HepG2 (cell line): ENCODE measurements around the gene DAZAP1. TPM values are rescaled to one million over a fixed set of nuclear protein-coding genes. Genes with fewer than 3 reads are reported as not detected.

Experiments used
- ATAC-seq: fragments of 200-7000 bp; cut with Tn5 transposase; 3 replicates; pipeline ENCODE4 v1.9.1; 2020; ENCODE audit warnings: mild to moderate bottlenecking, moderate library complexity
- BruUV-seq: library from RNA; stranded (reverse); fragments of 400-500 nt; replicated peaks from 2 replicates; lab custom pipeline; 2021; lab: Mats Ljungman, UMichigan
- CTCF ChIA-PET: fragments of 300-600 bp; formaldehyde crosslinking; extraction: SDS; loops from one replicate; lab custom pipeline; 2021; ENCODE audit warnings: low total read pairs, inconsistent platforms, low intra/inter-chr PET ratio; lab: Yijun Ruan, JAX
- POLR2A ChIA-PET: fragments of 350-600 bp; sonication (Branson Sonifier 250); formaldehyde crosslinking; loops from one replicate; lab custom pipeline; 2020; ENCODE audit warnings: antibody characterized with exemption, inconsistent platforms; lab: Yijun Ruan, JAX
- DNase-seq: peaks from one replicate; pipeline ENCODE4 v3.0.0-alpha.2; 2015; ENCODE audit warnings: low spot score
- FAIRE-seq: peaks from 3 replicates; lab custom pipeline; 2011; peaks lifted over from hg19 to GRCh38; lab: Jason Lieb, UNC
- H2AFZ ChIP-seq: one replicate; pipeline ENCODE4 v1.6.1; 2011; ENCODE audit warnings: low read length, inconsistent platforms
- H3K27ac ChIP-seq: fragments of 300-600 bp; 3 replicates; pipeline ENCODE4 v1.8.0; 2011; ENCODE audit warnings: mixed run types, mild to moderate bottlenecking, mixed read lengths, low read length, inconsistent platforms; ENCODE audit not compliant: insufficient read depth; ENCODE audit errors: extremely low read length
- H3K27me3 ChIP-seq, 2 experiments: fragments of 200-600 bp in 1 of 2; 2 replicates in 1 of 2; 3 replicates in 1 of 2; pipeline versions ENCODE4 v1.6.0 to v1.8.0; 2011; ENCODE audit warnings: low read length in 2 of 2, mild to moderate bottlenecking in 2 of 2, moderate library complexity in 2 of 2, inconsistent platforms in 1 of 2; ENCODE audit not compliant: insufficient read depth in 2 of 2, control insufficient read depth in 1 of 2
- H3K36me3 ChIP-seq, 2 experiments: fragments of 200-600 bp in 1 of 2; replicated peaks in 1 of 2; 2 replicates in 1 of 2; 3 replicates in 1 of 2; pipeline versions ENCODE4 v1.5.1 to v1.8.0; 2011; ENCODE audit warnings: low read length in 2 of 2, inconsistent platforms in 1 of 2; ENCODE audit not compliant: insufficient read depth in 2 of 2, control insufficient read depth in 1 of 2
- H3K4me1 ChIP-seq: 2 replicates; pipeline ENCODE4 v1.5.1; 2012; ENCODE audit warnings: low read length, inconsistent platforms; ENCODE audit not compliant: insufficient read depth
- H3K4me2 ChIP-seq: 2 replicates; pipeline ENCODE4 v1.6.0; 2011; ENCODE audit warnings: low read depth, low read length, inconsistent platforms
- H3K4me3 ChIP-seq, 3 experiments: fragments of 200-600 bp in 1 of 3; sonication (generic), shearing (Covaris generic) in 1 of 3; replicated peaks in 1 of 3; 2 replicates each; pipeline ENCODE4 v1.5.1; 2011 to 2016; ENCODE audit warnings: low read length in 3 of 3, inconsistent platforms in 2 of 3, low read depth in 2 of 3, mild to moderate bottlenecking in 2 of 3, control low read depth in 1 of 3, mixed read lengths in 1 of 3; ENCODE audit not compliant: insufficient read depth in 1 of 3
- H3K79me2 ChIP-seq: one replicate; pipeline ENCODE4 v1.6.1; 2011; ENCODE audit warnings: low read length, inconsistent platforms; ENCODE audit not compliant: insufficient read depth
- H3K9ac ChIP-seq: 2 replicates; pipeline ENCODE4 v1.6.0; 2011; ENCODE audit warnings: mild to moderate bottlenecking, low read depth, low read length, inconsistent platforms; ENCODE audit not compliant: insufficient read depth
- H3K9me3 ChIP-seq: 2 replicates; pipeline ENCODE4 v1.5.1; 2012; ENCODE audit warnings: mild to moderate bottlenecking, low read length
- H4K20me1 ChIP-seq: 2 replicates; pipeline ENCODE4 v1.6.0; 2011; ENCODE audit warnings: inconsistent platforms, mild to moderate bottlenecking, low read length, moderate library complexity; ENCODE audit not compliant: insufficient read depth
- AGO1 ChIP-seq: fragments of 200-400 bp; formaldehyde crosslinking; IDR thresholded peaks from 2 replicates; pipeline ENCODE4 v1.6.1; 2017; ENCODE audit warnings: mild to moderate bottlenecking, low read depth, low read length, moderate library complexity; ENCODE audit not compliant: poor library complexity, severe bottlenecking
- KMT2A ChIP-seq: sonication (generic); formaldehyde crosslinking; IDR thresholded peaks from 2 replicates; pipeline ENCODE4 v1.4.0; 2020; ENCODE audit warnings: missing genetic modification reagents
- PCBP2 ChIP-seq: fragments of 200-400 bp; formaldehyde crosslinking; optimal IDR thresholded peaks from 2 replicates; pipeline ENCODE3; 2018; ENCODE audit warnings: low read length, low read depth; ENCODE audit not compliant: poor library complexity, severe bottlenecking
- PPARG ChIP-seq: conservative IDR thresholded peaks from 2 replicates; pipeline ENCODE4 v1.6.1; 2016; ENCODE audit warnings: missing biosample characterization, missing genetic modification reagents
- ZNF24 ChIP-seq: fragments of 450-650 bp; IDR thresholded peaks from 2 replicates; pipeline ENCODE4 v1.6.1; 2017; ENCODE audit warnings: antibody characterized with exemption, mild to moderate bottlenecking
- ZNF547 ChIP-seq: sonication (generic); formaldehyde crosslinking; IDR thresholded peaks from 2 replicates; pipeline ENCODE4 v1.5.1; 2020; ENCODE audit warnings: mild to moderate bottlenecking, missing genetic modification reagents
- ZNF850 ChIP-seq: sonication (generic); formaldehyde crosslinking; conservative IDR thresholded peaks from 2 replicates; pipeline ENCODE4 v1.9.0; 2021; ENCODE audit warnings: mild to moderate bottlenecking, missing genetic modification reagents
- ZNF891 ChIP-seq: sonication (generic); formaldehyde crosslinking; IDR thresholded peaks from 2 replicates; pipeline ENCODE4 v1.5.0; 2020; ENCODE audit warnings: mild to moderate bottlenecking, missing genetic modification reagents
- whole genome bisulfite sequencing: methylation state at CpG from one replicate; pipeline ENCODE4 v1.1.6; 2017; ENCODE audit warnings: low lambda C conversion rate; 5-methylcytosine and 5-hydroxymethylcytosine counted together
- in situ Hi-C: cut with HindIII; loops from 2 replicates; pipeline ENCODE4 v1.10.0; 2017; ENCODE audit warnings: low pct_unique_long_range_greater_than_20kb; ENCODE audit not compliant: extremely low pct_ligation_motif_present
- intact Hi-C: fragments of 100-400 bp; cut with micrococcal nuclease; formaldehyde crosslinking; loops from one replicate; pipeline ENCODE4 v1.10.0; 2022; ENCODE audit not compliant: unreplicated experiment
- polyA plus RNA-seq, 8 experiments: library from polyadenylated mRNA; depleted of rRNA in 3 of 8; stranded (reverse) in 7 of 8; unstranded in 1 of 8; fragments of >200 nt; fragmentation: Illumina TruSeq in 4 of 8; extraction: Trizol in 4 of 8; gene quantifications; 2 replicates each; pipeline versions ENCODE4 v1.2.1 to v1.2.3, GENCODE V29; 2011 to 2016; ENCODE audit warnings: low read depth in 4 of 8, missing spikeins in 1 of 8, mixed read lengths in 1 of 8; ENCODE audit not compliant: insufficient read depth in 1 of 8
- total RNA-seq, 5 experiments: library from RNA; depleted of rRNA; stranded (reverse); fragments of >200 nt; fragmentation: Illumina TruSeq; extraction: Trizol; gene quantifications; 2 replicates each; pipeline ENCODE4 v1.2.3, GENCODE V29; 2016; ENCODE audit warnings: low read depth in 1 of 5
- TF ChIP-seq, protein P1 (sequence below): sonication (generic); formaldehyde crosslinking; IDR thresholded peaks from 2 replicates; pipeline ENCODE4 v1.4.0; 2020; ENCODE audit warnings: low read depth, mild to moderate bottlenecking, missing genetic modification reagents
- TF ChIP-seq, protein P2 (sequence below): sonication (generic); formaldehyde crosslinking; IDR thresholded peaks from 2 replicates; pipeline ENCODE4 v1.5.0; 2020; ENCODE audit warnings: missing genetic modification reagents

DAZAP1 gene
- total and polyA plus RNA-seq, 2 of the 13 experiments (the other 11 are each of a cell fraction or from before 2014, with no cell fraction given): 63.3 to 79.2 TPM

DNA sequence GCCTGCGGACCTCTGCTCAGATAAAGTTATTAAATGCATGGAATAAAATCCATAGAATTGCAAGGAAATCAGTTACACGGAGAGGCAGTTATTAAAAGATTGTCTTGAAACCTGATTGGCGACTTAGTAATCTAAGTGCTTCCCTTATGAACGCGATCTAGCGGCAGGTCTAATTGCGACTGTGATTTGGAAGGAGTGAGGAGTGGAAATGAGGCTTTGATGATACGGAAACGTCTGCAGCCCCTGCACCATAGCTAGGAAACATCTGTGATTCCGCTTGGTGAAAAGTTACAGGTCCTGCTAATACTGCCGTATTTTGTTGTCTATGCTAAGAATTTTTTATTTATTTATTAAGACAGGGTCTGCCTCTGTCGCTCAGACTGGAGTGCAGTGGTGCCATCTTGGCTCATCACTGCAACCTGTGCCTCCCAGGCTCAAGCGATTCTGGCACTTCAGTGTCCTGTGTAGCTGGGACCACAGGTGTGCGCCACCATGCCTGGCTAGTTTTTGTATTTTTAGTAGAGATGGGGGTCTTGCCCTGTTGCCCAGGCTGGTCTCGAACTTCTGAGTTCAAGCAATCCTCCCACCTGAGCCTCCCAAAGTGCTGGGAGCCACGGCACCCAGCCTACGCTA, 22.8 kb upstream of the DAZAP1 start:
- no peaks in the 10 kb centered on the region; a peak in 1 of 5 replicates for H3K27me3 ChIP-seq
- peak overlapping the region; percentile 73 for H3K27ac ChIP-seq
- intact Hi-C loops: no loop called here
- H3K36me3 ChIP-seq: peaks cover 7 to 15% of the 10 kb centered on the region in 2 experiments; a peak in 4 of 5 replicates
- DNase-seq: no peak
- no peak for ATAC-seq
- peak overlapping the region; percentile 73 to 95 (median 94) for H3K4me3 ChIP-seq
- ChIA-PET CTCF (no interaction called here), POLR2A (interaction anchor here (0.5 to 0.8 kb wide), 2 partner anchors 53 to 116 kb away, joined by 3 read pairs; partner anchors contain the start of gene CIRBP)
- H3K4me2 ChIP-seq: peak overlapping the region; percentile 80
- TF ChIP-seq PCBP2 (no peak), PPARG (CRISPR knock-in tag) (no peak), ZNF24 (no peak), ZNF891 (CRISPR knock-in tag) (no peak), KMT2A (CRISPR knock-in tag) (no peak), ZNF850 (CRISPR knock-in tag) (no peak), ZNF547 (CRISPR knock-in tag) (no peak; the same call in 1 of the 2 replicates), AGO1 (no peak)
- TF ChIP-seq, protein P1, sequence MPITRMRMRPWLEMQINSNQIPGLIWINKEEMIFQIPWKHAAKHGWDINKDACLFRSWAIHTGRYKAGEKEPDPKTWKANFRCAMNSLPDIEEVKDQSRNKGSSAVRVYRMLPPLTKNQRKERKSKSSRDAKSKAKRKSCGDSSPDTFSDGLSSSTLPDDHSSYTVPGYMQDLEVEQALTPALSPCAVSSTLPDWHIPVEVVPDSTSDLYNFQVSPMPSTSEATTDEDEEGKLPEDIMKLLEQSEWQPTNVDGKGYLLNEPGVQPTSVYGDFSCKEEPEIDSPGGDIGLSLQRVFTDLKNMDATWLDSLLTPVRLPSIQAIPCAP (CRISPR knock-in tag): no peak
- TF ChIP-seq, protein P2, sequence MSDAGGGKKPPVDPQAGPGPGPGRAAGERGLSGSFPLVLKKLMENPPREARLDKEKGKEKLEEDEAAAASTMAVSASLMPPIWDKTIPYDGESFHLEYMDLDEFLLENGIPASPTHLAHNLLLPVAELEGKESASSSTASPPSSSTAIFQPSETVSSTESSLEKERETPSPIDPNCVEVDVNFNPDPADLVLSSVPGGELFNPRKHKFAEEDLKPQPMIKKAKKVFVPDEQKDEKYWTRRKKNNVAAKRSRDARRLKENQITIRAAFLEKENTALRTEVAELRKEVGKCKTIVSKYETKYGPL (CRISPR knock-in tag): no peak
- in situ Hi-C loops: no loop called here
- H3K9ac ChIP-seq: peak overlapping the region; percentile 86
- no peak overlapping the region for H2AFZ ChIP-seq
- BruUV-seq: no TSS peak
- H3K4me1 ChIP-seq: peaks cover 30% of the 10 kb centered on the region
- H3K79me2 ChIP-seq: peaks cover 13% of the 10 kb centered on the region
- WGBS: 26% methylated on average over 17 of the region's 17 CpGs
- no peaks in the 10 kb centered on the region for H4K20me1 ChIP-seq
- peak; percentile 57 for FAIRE-seq
- H3K9me3 ChIP-seq: no peaks in the 10 kb centered on the region
